ENCODE measurements around the gene DMRTC2. TPM values are rescaled to one million over a fixed set of nuclear protein-coding genes. Genes with fewer than 3 reads are reported as not detected.
A peak's percentile ranks its signal among the peaks of the same experiment; 100 is the strongest.

DMRTC2 gene
- total RNA-seq, 1 donor from 2014 or later = not detected

DNA sequence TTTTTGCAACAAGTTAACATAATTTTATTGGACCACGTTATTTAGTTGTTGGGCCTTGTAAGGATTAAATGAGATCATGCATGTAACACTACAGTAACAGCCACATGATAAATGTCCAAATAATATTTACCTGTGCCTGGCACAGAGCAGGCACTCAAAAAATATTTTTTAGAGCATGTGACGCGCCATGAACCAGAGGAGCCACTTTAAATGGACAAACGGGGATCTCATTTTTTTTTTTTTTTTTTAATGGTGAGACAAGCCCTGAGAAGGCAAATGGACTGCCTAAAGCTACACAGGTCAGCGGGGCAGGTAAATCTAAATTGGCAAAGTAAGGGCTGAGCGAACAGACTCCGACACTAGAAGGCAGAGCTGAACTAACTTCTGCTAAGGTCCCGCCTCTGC is 14.4 kb downstream of the DMRTC2 start:
- Mint-ChIP-seq H3K27ac (ENCODE audit: unreplicated experiment) (peak overlapping the region; percentile 100), H3K4me3 (ENCODE audit: unreplicated experiment) (peak overlapping the region; percentile 98), H3K27me3 (ENCODE audit: unreplicated experiment) (peaks cover 27% of the 10 kb centered on the region), H3K36me3 (ENCODE audit: low read depth, unreplicated experiment) (peaks cover 36% of the 10 kb centered on the region), H3K9me3 (ENCODE audit: unreplicated experiment) (no peaks in the 10 kb centered on the region), H3K4me1 (ENCODE audit: unreplicated experiment) (peaks cover 33% of the 10 kb centered on the region)
- DNase-seq (ENCODE audit: low spot score) = no peak
- TF ChIP-seq, protein P1, sequence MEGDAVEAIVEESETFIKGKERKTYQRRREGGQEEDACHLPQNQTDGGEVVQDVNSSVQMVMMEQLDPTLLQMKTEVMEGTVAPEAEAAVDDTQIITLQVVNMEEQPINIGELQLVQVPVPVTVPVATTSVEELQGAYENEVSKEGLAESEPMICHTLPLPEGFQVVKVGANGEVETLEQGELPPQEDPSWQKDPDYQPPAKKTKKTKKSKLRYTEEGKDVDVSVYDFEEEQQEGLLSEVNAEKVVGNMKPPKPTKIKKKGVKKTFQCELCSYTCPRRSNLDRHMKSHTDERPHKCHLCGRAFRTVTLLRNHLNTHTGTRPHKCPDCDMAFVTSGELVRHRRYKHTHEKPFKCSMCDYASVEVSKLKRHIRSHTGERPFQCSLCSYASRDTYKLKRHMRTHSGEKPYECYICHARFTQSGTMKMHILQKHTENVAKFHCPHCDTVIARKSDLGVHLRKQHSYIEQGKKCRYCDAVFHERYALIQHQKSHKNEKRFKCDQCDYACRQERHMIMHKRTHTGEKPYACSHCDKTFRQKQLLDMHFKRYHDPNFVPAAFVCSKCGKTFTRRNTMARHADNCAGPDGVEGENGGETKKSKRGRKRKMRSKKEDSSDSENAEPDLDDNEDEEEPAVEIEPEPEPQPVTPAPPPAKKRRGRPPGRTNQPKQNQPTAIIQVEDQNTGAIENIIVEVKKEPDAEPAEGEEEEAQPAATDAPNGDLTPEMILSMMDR (IDR thresholded peaks at IDR 0.05; ENCODE audit: unreplicated experiment) = no peak

DNA sequence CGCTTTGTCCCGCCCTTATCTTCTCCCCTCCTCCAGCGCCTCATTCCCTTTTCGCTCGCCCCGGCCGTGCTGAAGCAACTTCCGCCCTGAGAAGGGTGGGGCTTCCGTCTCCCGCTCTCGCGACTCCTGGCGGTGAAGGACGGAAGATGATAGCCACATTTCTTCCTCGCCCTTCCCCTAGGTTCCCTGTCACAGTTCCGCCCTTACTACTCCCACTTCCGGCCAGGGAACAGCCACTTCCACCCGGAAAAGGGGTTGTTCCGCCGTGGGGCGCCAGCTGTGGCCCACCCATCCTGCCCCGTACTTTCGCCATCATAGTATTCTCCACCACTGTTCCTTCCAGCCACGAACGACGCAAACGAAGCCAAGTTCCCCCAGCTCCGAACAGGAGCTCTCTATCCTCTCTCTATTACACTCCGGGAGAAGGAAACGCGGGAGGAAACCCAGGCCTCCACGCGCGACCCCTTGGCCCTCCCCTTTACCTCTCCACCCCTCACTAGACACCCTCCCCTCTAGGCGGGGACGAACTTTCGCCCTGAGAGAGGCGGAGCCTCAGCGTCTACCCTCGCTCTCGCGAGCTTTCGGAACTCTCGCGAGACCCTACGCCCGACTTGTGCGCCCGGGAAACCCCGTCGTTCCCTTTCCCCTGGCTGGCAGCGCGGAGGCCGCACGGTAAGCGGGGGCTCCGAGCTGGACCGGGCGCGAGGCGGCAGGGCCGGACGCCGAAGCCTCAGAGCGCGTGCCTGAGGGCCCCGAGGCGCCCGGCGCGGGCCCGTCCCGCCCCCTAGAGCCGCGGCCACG is 15.0 kb downstream of the DMRTC2 start, which contains the start of gene RPS19:
RPS19 (plus strand) TSS at position 638 of the 801 bp plus-strand sequence. CDS start 520 bp downstream, outside the sequence.
- Mint-ChIP-seq H3K4me3 (ENCODE audit: unreplicated experiment) (peak within 1 kb of the TSS; percentile 98), H3K36me3 (ENCODE audit: low read depth, unreplicated experiment) (peaks cover 42% of the 10 kb centered on the region), H3K9me3 (ENCODE audit: unreplicated experiment) (no peaks in the 10 kb centered on the region), H3K4me1 (ENCODE audit: unreplicated experiment) (peaks cover 39% of the 10 kb centered on the region), H3K27ac (ENCODE audit: unreplicated experiment) (peak within 1 kb of the TSS; percentile 100), H3K27me3 (ENCODE audit: unreplicated experiment) (peaks cover 26% of the 10 kb centered on the region)
- DNase-seq (ENCODE audit: low spot score) = peak; percentile 98
- TF ChIP-seq, protein P1 (IDR thresholded peaks at IDR 0.05; ENCODE audit: unreplicated experiment) = peak; percentile 77

DNA sequence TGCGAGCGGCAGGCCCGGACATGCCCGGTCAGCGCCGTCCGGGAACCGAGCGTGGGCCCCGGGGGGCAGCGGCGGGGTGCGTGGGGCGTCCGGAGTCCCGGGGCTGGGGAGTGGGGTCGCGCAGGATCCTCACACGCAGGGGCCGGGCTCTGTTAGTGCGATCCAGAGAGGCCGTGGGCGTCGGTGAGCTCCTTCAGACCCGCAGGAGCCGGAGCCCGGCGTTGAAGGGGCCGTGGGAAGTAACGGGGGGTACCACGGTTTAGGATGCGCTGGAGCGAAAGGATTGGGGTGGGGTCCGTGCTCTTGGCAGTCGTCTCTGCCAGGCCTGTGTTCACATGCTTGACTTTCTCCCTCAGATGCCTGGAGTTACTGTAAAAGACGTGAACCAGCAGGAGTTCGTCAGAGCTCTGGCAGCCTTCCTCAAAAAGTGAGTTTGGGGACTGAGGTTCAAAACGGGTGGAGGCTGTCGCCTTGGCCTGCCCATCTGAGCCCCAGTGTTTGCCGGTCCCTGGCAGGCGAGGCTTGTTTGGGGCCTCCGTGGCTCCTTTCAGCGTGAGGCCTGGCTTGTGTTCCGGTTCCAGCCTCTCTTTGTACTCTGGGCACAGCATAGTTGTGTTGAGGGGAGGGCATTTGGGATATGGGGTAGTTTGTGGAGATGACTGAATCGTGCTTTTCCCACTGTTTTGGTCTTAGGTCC is 15.7 kb downstream of the DMRTC2 start:
- TF ChIP-seq, protein P1 (IDR thresholded peaks at IDR 0.05; ENCODE audit: unreplicated experiment) = no peak
- H3K4me1 Mint-ChIP-seq (ENCODE audit: unreplicated experiment) = peaks cover 39% of the 10 kb centered on the region
- H3K9me3 Mint-ChIP-seq (ENCODE audit: unreplicated experiment) = no peaks in the 10 kb centered on the region
- peak overlapping the region; percentile 97 for H3K27ac Mint-ChIP-seq (ENCODE audit: unreplicated experiment)
- H3K36me3 Mint-ChIP-seq (ENCODE audit: low read depth, unreplicated experiment) = peaks cover 45% of the 10 kb centered on the region
- H3K27me3 Mint-ChIP-seq (ENCODE audit: unreplicated experiment) = peaks cover 26% of the 10 kb centered on the region
- H3K4me3 Mint-ChIP-seq (ENCODE audit: unreplicated experiment) = peak overlapping the region; percentile 97
- no peak for DNase-seq (ENCODE audit: low spot score)

DNA sequence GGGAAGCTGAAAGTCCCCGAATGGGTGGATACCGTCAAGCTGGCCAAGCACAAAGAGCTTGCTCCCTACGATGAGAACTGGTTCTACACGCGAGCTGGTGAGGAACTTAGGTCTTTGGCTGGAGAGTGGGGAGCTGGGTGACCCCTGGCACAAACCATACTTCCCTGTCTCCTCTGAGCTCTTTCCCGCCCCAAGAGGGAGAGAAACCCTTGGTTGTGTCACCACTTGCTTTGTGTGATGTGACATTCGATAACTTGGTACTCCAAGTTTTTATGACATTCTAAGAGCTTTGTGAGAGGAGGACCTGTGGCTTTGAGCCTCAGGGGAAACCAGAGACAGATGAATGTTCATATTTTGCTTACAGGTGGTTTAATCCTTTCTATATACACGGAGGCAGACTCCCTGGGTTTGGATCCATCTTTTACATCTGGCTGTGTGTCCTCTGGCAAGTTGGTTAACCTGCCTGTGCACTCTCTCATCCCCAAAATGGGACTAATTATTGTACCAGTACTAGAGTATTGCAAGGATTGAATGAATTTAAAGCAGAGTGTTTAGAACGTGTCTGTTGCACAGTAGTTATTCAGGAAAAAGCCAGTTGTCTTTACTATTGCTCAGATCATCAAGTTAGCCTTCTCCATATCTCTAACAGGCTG is 16.4 kb downstream of the DMRTC2 start:
- Mint-ChIP-seq H3K9me3 (ENCODE audit: unreplicated experiment) (no peaks in the 10 kb centered on the region), H3K4me3 (ENCODE audit: unreplicated experiment) (peak overlapping the region; percentile 97), H3K27ac (ENCODE audit: unreplicated experiment) (peak overlapping the region; percentile 97), H3K36me3 (ENCODE audit: low read depth, unreplicated experiment) (peaks cover 46% of the 10 kb centered on the region), H3K27me3 (ENCODE audit: unreplicated experiment) (peaks cover 26% of the 10 kb centered on the region), H3K4me1 (ENCODE audit: unreplicated experiment) (peaks cover 39% of the 10 kb centered on the region)
- no peak for DNase-seq (ENCODE audit: low spot score)
- TF ChIP-seq, protein P1 (IDR thresholded peaks at IDR 0.05; ENCODE audit: unreplicated experiment) = no peak

Data from endothelial cell (in vitro differentiated cells).